ENCODE measurements around the gene SULF2.

The SULF2 gene

GRCh38 chr20:47664744-47665143 lies 120.5 kb downstream of the SULF2 start:
- DNase-seq (ENCODE audit: low read depth): no peak

DNA sequence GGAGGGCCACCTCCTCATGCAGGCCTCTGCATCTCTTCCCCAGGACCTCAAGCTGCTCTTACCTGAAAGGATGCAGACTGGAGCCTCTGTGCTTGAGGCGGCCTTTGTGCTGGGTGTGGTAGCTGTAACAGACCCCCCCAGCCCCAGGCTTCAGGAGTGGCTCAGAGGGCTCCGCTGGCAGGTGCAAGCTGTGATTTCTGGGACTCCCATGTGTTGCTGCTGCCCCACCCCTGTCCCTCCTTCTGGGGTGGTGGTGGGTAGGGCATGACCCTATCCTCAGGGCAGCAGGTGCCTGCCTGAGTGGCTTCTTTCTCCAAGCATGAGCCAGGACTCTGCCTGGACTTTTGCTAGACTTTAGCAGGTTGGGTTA lies 121.2 kb downstream of the SULF2 start:
- no peak for DNase-seq (ENCODE audit: low read depth)
- no peak overlapping the region for H3K4me3 ChIP-seq (ENCODE audit: low read depth, low read length)

More at GRCh38 chr20:47664744-47665143, 120.5 kb downstream of the SULF2 start:
- H3K4me3 ChIP-seq (ENCODE audit: low read depth, low read length): no peak overlapping the region

DNA sequence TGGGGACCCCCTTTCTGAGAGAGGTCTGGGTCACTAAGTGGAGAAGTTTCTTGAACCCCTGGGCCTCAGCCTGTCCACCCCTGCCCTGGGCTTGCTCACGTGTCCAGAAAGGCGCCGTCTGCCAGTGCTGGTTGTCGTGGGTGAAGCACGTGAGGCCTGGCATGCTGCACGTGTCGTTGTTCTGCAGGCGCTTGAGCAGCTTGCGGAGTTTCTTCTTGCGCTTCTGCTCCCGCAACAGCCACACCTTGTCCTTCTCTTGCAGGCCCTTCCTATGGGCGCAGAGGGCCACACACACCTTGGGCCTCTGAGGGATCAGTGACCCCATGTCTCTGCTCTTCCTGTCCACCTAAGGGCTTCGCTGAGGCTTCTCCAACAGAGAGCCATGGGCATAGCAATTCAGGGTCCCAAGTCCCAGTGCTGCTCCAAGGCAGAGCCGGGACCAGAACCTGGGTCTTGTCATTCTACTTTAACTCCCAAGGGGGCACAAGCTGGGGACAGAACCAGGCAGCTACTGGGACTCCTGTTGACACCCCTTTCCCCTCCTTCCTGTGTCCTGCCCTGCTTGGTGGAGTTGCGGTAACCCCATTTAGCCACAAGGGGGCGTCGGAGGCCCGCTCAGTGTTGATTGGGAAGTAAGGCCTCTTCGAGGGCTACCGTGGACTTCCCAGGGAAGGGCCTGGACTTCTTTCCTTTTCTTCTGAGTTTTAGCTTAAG lies 121.8 kb downstream of the SULF2 start:
- DNase-seq (ENCODE audit: low read depth): peak; percentile 25
- H3K4me3 ChIP-seq (ENCODE audit: low read depth, low read length): no peak overlapping the region

- H3K4me3 ChIP-seq (ENCODE audit: low read depth, low read length): no peak overlapping the region
- no peak for DNase-seq (ENCODE audit: low read depth)
Measured at GRCh38 chr20:47662483-47663353, 122.6 kb downstream of the SULF2 start.

GRCh38 chr20:47661714-47662113 lies 123.6 kb downstream of the SULF2 start:
- no peak for DNase-seq (ENCODE audit: low read depth)
- H3K4me3 ChIP-seq (ENCODE audit: low read depth, low read length): no peak overlapping the region

DNA sequence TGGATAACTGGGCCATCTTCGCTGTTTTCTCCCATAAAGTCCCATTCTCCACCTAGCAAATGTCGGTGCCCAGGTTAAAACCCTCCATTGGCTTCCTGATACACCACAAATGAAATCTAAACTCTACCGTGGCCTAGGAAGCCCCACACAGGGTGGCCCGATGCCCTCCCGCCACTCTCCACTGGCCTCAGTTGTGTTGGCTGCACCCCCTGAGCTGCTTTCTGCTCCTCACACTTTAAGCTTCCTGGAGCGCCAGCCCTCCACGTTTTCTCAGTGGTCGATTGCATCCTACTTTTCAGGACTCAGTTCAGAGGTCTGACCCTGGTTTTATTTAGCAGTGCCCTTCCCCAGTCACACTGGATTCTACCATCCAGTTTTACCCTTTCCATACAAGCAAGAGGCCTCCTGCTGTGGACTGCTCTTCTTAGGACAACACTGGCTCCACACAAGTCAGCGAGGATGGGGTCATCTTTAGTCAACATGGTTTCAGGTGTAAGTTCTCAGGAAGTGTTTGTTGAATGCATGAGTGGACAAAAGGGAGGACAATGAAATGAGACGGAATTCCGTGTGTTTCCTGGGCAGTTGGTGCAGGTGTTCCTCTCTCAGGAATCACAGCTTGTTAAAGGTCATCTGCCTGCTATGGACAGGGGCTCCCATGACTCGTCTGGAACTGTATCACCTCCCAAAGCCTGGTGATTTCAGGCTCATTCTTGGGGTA lies 124.1 kb downstream of the SULF2 start:
- DNase-seq (ENCODE audit: low read depth): no peak
- H3K4me3 ChIP-seq (ENCODE audit: low read depth, low read length): no peak overlapping the region

GRCh38 chr20:47660602-47660905 lies 124.7 kb downstream of the SULF2 start:
- no peak overlapping the region for H3K4me3 ChIP-seq (ENCODE audit: low read depth, low read length)
- DNase-seq (ENCODE audit: low read depth): no peak

GRCh38 chr20:47659904-47660601 lies 125.2 kb downstream of the SULF2 start:
- no peak overlapping the region for H3K4me3 ChIP-seq (ENCODE audit: low read depth, low read length)
- DNase-seq (ENCODE audit: low read depth): no peak

GRCh38 chr20:47656318-47656717 lies 129.0 kb downstream of the SULF2 start:
- no peak overlapping the region for H3K4me3 ChIP-seq (ENCODE audit: low read depth, low read length)
- DNase-seq (ENCODE audit: low read depth): no peak

DNA sequence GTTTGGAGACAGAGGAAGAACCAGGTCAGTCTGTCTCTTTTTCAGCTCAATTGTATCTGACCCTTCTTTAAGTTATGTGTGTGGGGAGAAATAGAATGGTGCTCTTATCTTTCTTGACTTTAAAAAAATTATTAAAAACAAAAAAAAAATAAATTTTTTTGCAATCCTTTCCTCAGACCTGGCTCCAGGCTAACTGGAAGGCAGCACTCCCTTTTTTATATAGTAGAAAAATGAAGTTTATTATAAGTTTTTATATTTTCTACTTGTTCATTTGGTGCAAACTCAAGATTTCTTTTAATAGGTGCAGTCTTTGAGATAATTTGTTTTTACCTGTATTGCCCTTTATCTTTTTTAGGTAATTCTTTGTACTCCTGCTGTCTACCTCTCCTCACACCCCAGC lies 129.6 kb downstream of the SULF2 start:
- no peak overlapping the region for H3K4me3 ChIP-seq (ENCODE audit: low read depth, low read length)
- DNase-seq (ENCODE audit: low read depth): no peak

DNA sequence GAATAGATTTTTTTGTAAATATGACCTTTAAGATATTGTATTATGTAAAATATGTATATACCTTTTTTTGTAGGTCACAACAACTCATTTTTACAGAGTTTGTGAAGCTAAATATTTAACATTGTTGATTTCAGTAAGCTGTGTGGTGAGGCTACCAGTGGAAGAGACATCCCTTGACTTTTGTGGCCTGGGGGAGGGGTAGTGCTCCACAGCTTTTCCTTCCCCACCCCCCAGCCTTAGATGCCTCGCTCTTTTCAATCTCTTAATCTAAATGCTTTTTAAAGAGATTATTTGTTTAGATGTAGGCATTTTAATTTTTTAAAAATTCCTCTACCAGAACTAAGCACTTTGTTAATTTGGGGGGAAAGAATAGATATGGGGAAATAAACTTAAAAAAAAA lies 130.9 kb downstream of the SULF2 start:
- no peak overlapping the region for H3K4me3 ChIP-seq (ENCODE audit: low read depth, low read length)
- no peak for DNase-seq (ENCODE audit: low read depth)

GRCh38 chr20:47653869-47654268 lies 131.4 kb downstream of the SULF2 start:
- no peak for DNase-seq (ENCODE audit: low read depth)
- no peak overlapping the region for H3K4me3 ChIP-seq (ENCODE audit: low read depth, low read length)

GRCh38 chr20:47652794-47653193 lies 132.5 kb downstream of the SULF2 start:
- no peak for DNase-seq (ENCODE audit: low read depth)
- no peak overlapping the region for H3K4me3 ChIP-seq (ENCODE audit: low read depth, low read length)

GRCh38 chr20:47652301-47652700 lies 133.0 kb downstream of the SULF2 start:
- no peak for DNase-seq (ENCODE audit: low read depth)
- H3K4me3 ChIP-seq (ENCODE audit: low read depth, low read length): no peak overlapping the region

GRCh38 chr20:47648943-47649342 lies 136.3 kb downstream of the SULF2 start:
- no peak overlapping the region for H3K4me3 ChIP-seq (ENCODE audit: low read depth, low read length)
- no peak for DNase-seq (ENCODE audit: low read depth)

- DNase-seq (ENCODE audit: low read depth): no peak
- H3K4me3 ChIP-seq (ENCODE audit: low read depth, low read length): no peak overlapping the region
Measured at GRCh38 chr20:47647994-47648393, 137.3 kb downstream of the SULF2 start.

GRCh38 chr20:47645632-47646031 lies 139.6 kb downstream of the SULF2 start:
- no peak for DNase-seq (ENCODE audit: low read depth)
- no peak overlapping the region for H3K4me3 ChIP-seq (ENCODE audit: low read depth, low read length)

DNA sequence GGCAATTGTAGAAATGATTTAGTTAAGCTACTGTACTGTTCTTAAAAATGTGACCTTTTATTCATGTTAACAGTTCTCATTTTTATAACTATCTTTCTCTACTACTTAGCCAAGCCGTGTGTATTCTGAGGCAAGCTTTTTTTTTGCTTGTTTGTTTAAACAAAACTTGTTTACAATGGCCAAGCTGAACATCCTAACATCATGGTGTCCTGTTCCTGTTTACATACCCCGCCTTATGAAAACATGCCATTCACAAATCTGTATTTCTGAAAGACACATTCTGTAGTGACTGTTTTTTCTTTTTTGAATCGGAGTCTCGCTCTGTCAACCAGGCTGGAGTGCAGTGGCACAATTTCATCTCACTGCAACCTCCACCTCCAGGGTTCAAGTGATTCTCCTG lies 142.7 kb downstream of the SULF2 start:
- DNase-seq (ENCODE audit: low read depth): no peak
- no peak overlapping the region for H3K4me3 ChIP-seq (ENCODE audit: low read depth, low read length)

DNA sequence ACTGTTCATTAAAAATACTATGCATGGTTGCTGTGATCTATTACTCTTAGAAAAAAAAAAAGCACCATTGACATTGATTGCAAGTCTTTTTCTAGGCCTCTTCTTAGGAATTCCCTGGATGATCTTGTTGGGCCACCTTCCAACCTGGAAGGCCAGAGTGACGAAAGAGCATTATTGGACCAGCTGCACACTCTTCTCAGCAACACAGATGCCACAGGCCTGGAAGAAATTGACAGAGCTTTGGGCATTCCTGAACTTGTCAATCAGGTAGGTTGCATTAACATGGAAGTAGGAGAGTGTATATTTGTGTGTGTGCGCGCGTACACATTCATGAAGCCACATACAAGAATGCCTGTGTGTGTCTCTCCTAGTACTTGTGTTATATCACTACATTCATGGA lies 143.2 kb downstream of the SULF2 start:
- H3K4me3 ChIP-seq (ENCODE audit: low read depth, low read length): no peak overlapping the region
- DNase-seq (ENCODE audit: low read depth): no peak

GRCh38 chr20:47638851-47639250 lies 146.4 kb downstream of the SULF2 start:
- no peak for DNase-seq (ENCODE audit: low read depth)
- H3K4me3 ChIP-seq (ENCODE audit: low read depth, low read length): no peak overlapping the region
